Ureter (tissue), 1 donor: ENCODE results near the gene SUGP1. TPM values are rescaled to one million over a fixed set of nuclear protein-coding genes. Genes with fewer than 3 reads are reported as not detected.
"Not testable (repeated sequence)": the region's sequence is repeated elsewhere in the genome, so short reads cannot be mapped to it uniquely, and the experiment has no call there.

Experiments used
- DNase-seq: peaks from one replicate; pipeline ENCODE4 v3.0.0-alpha.2; 2020; ENCODE audit warnings: low spot score
- total RNA-seq: library from RNA; stranded (reverse); gene quantifications from one replicate; pipeline ENCODE4 v1.2.4, GENCODE V29; 2023
- donor health status: DM: yes; HTN: yes; CAD: no.

SUGP1 gene
- total RNA-seq, 1 donor from 2014 or later = 51.8 TPM

DNA sequence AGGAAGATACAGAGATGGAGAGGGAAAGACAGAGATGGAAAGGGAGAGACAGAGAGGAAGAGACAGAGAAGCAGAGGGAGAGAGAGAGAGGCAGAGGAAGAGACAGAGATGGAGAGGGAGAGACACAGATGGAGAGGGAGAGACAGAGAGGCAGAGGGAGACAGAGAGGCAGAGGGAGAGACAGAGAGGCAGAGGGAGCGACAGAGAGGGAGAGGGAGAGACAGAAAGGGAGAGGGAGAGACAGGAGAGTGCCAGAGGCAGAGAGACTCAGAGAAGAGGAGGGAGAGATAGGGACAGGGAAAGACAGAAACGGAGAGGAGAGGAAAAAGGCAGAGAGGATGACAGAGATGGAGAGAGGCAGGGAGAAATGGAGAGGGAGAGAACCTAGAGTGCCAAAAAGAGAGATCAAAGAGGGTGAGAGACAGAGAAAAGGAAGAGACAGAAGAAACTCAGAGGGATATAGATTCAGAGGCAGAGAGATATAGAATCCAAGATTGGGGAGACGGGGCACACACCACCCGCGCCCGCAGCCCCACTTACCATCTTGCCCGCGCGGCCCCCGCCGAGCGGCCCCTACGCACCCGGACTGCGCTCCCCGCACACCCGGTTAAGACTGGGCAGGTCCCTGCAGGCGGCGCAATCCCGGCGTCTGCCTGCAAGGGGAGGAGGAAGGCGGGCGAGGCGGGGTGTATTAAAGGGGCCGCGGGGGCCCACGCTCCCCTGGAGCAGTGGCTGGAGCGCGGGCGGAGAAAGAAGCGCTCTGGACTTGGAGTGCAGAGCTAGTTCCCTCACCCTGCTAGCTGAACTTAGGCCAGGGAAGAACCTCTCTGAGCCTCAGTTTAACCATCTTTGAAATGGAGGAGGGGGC lies 57.9 kb downstream of the SUGP1 start:
- DNase-seq = no peak

- no peak for DNase-seq
Measured at GRCh38 chr19:19261350-19262189, 58.7 kb downstream of the SUGP1 start.

DNA sequence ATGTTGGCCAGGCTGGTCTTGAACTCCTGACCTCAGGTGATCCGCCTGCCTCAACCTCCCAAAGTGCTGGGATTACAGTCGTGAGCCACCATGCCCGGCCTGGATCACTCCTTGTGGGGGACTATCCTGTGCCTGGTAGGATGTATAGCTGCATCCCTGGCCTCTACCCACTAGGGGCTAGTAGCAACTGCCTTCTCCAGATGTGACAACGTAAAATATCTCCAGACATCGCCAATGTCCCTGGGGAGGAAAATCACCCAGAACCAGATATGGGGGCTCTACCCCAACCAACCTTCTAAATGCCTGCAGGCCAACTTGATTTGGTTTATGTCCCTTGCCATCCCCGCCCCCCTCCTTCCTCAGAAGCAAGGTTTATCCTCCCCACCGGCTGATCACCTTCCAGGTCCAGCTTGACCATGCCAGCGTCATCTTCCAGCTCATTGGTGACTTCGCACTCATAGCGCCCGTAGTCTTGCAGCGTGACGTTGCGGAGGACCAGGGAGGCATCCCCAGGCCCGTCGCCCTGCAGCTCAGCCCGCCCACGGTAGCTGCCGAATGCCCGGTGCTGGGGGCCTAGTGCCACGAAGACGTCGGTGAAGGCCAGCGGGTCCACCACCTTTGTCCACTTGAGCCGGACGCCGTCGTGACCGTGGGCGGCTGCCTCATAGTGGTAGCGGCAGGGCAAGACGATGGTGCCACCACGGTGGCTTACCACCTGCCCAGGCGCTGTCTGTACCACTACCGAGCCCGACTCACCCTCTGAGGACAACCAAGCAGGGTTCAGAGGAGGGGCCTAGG lies 59.7 kb downstream of the SUGP1 start:
- no peak for DNase-seq

- no peak for DNase-seq
Measured at GRCh38 chr19:19259741-19260140, 60.6 kb downstream of the SUGP1 start.

DNA sequence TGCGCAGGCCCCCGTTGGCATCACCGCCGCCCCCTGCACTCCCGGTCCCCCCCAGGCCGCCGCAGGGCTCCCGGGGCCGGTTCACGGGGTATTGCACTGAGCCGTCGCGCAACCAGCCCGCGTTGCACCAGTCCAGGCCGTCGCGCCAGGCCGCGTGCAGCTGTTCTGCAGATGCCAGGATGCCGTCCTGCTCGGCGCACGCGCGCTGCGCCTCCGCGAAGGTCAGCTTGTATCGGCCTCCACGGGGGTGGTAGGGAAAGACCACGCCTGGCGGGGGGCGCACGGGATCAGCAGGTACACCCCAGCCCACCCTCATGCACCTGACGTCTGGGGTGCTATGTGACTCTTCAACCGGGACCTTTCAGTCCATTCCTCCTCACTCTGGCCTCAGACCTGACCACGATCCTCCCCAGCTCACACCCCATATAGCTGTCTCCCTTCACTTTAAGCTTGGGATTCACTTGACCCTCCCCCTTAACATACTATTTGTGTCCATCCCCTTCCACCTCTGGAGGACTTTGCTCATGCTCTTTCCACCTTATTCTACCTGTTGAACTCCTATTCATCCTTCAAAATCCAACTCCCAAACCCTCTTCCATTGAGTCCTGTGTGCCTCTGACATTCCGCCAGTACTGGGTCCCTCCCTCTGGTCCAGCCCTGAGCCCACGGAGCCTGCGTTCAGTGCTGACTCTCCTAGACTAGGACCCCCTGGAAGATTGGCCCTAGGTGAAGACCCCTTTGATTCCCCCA lies 61.5 kb downstream of the SUGP1 start:
- DNase-seq = no peak

- DNase-seq = no peak
Measured at GRCh38 chr19:19257836-19258588, 62.3 kb downstream of the SUGP1 start.

GRCh38 chr19:19257137-19257536 lies 63.2 kb downstream of the SUGP1 start:
- no peak for DNase-seq

- no peak for DNase-seq
Measured at GRCh38 chr19:19256072-19256969, 64.0 kb downstream of the SUGP1 start.

DNA sequence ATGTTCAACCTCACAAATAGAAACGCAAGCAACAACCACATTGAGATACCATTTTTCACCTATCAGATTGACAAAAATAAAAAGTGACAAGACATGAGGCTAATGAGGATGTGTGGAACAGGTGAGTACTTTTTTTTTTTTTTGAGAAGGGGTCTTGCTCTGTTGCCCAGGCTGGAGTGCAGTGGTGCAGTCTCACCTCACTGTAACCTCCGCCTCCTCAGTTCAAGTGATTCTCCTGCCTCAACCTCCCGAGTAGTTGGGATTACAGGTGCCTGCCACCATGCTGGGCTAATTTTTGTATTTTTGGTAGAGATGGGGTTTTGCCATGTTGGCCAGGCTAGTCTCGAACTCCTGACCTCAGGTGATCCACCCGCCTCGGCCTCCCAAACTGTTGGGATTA lies 66.9 kb downstream of the SUGP1 start:
- not testable (repeated sequence) for DNase-seq

DNA sequence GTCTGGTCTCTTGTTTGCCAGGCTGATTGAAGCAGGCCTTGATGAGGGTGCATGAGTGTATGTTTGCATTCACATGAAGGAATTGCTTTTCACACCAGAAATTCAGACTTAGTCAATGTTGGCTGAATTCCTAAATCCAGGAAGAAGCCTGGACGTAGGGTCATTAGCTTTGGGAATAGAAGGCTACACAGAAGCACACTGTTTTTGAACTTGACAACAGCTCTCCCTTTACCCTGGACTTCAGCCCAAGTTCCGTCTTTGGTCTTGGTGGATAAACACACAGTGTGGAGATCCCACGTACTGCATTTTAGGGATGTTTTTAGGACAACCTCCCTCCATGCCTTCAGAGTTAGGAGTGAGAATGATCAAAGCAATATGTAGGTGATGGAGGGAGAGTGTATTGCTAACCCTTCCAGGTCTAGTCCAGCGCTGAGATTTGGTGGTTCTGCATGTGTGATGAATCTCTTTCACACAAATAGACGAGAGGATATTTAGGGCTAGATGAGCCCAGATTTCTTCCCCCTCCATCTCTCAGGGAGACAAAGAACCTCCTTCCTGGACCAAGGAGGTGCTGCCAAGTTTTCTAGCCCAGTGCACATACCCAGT lies 70.0 kb downstream of the SUGP1 start:
- DNase-seq = no peak

DNA sequence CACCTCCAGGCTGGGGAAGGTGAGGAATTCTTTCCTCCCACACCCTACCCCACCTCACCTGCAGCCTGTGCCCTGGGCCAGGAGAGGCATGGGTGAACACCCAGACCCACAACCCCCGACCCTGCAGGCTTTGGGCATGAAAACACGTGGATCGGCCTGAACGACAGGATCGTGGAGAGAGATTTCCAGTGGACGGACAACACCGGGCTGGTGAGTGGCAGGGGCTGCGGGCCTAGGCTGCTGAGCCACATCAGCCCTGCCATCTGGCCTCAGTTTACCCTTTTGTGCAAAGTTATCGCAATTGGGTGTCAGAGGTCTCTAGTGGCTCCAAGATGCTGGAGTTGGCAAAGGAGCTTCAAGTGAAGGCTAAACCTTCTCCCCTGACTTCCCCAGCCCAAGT lies 79.8 kb downstream of the SUGP1 start:
- no peak for DNase-seq

DNA sequence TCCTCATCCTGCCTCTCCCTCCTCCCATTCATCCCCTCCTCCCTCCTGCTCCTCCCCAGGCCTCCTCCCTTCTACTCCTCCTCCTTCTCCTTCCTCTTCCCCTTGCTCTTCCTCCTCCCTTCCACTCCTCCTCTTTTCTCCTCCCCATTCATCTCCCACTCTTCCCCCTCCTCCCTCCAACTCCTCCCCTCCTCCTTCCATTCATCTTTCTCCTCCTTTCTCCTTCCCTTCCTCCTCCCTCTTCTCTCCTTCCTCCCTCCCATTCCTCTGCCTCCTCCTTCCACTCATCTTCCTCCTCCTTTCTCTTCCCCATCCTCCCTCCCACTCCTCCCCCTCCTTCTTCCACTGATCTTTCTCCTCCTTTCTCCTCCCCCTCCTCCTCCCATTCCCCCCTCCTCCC lies 80.6 kb downstream of the SUGP1 start:
- no peak for DNase-seq

- DNase-seq = no peak
Measured at GRCh38 chr19:19238126-19238894, 82.0 kb downstream of the SUGP1 start.

DNA sequence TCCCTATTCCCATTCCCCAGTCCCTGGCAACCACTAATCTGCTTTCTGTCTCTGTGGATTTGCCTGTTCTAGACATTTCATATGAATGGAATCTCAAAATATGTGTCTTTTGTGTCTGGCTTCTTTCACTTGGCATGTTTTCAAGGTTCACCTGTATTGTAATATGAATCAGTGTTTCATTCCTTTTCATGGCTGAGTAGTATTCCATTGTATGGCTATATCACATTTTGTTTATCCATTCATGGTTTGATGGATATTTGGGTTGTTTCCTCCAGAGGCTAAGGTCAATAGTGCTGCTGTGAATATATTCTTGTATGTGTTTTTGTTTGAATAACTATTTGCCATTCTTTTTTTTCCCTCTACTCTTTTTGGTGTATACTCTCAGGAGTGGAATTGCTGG lies 84.1 kb downstream of the SUGP1 start:
- no peak for DNase-seq

DNA sequence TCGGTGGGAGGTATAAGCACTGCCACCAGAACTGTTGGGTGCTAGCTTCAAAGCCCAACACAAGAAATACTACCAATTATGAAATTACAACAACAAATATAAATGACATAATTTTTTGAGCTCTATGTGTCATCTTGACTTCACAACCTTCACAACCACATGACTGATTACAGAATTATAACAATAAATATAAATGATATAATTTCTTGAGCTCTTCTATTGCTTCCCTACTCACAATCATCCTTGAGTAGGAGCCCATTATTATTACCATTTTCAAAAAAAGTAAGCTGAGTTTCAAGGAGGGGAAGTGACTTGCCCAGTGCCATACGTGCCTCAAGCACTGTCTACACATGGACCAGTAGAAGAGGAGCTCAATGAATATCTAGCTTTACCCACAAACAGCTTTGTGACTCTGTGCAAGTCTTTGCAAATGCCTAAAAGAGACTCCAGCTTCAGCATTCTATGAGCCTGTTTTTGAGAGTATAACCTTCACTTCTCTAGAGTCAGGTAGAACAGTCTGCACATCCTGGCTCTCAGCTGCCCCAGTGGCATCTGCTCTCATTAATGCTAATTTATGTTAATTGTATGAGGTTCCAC lies 86.0 kb downstream of the SUGP1 start:
- no peak for DNase-seq

DNA sequence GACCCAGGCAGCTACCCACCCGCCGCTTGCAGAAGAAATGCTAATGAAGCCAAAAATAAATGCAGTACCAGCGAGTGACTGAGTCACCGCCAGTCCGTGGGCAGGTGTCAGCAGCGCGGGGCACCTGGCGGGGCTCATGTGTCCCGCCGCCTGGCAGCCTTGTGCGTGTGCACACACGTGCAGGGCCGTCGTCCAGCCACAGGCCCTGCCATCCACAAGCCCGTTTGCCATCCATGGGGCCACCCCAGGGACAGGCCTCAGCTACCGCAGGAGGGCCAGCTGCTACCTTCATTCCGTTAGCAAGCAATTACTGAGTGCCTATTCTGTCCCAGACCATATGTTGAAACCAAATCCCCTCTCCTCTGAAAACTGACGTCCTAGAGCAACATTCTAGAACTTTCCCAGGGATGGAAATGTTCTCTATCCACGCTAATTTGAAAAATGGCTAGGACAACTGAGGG lies 88.0 kb downstream of the SUGP1 start:
- DNase-seq = no peak

- DNase-seq = no peak
Measured at GRCh38 chr19:19230999-19231398, 89.3 kb downstream of the SUGP1 start.

- no peak for DNase-seq
Measured at GRCh38 chr19:19229701-19230100, 90.6 kb downstream of the SUGP1 start.
